HG02852 (cell line): Measurements from ENCODE around the gene DYRK1B.
"Not testable (repeated sequence)": the region's sequence is repeated elsewhere in the genome, so short reads cannot be mapped to it uniquely, and the experiment has no call there.

Source experiments
- ATAC-seq: cut with Tn5 transposase; IDR thresholded peaks from one replicate; pipeline ENCODE4 v1.9.1; 2021; ENCODE audit warnings: mild to moderate bottlenecking, moderate library complexity; ENCODE audit not compliant: unreplicated experiment

The DYRK1B gene

GRCh38 chr19:39833464-39834286 is at the start of gene DYRK1B:
Gene DYRK1B, minus strand, starts transcription at chr19:39834162. Its CDS starts 2,295 bp downstream, at chr19:39831867.
- peak; percentile 84 for ATAC-seq

GRCh38 chr19:39882645-39883044 is 48.7 kb upstream of the DYRK1B start:
- ATAC-seq = not testable (repeated sequence)

- not testable (repeated sequence) for ATAC-seq
These were observed 47.6 kb upstream of the DYRK1B start for GRCh38 chr19:39881495-39882110.

GRCh38 chr19:39880241-39880640 is 46.3 kb upstream of the DYRK1B start:
- not testable (repeated sequence) for ATAC-seq

- not testable (repeated sequence) for ATAC-seq
These were observed 45.8 kb upstream of the DYRK1B start for GRCh38 chr19:39879796-39880195.

- not testable (repeated sequence) for ATAC-seq
These were observed 44.9 kb upstream of the DYRK1B start for GRCh38 chr19:39878866-39879265.

- ATAC-seq = no peak
These were observed 44.4 kb upstream of the DYRK1B start for GRCh38 chr19:39878398-39878797.

- ATAC-seq = not testable (repeated sequence)
These were observed 44.0 kb upstream of the DYRK1B start for GRCh38 chr19:39877982-39878381.

GRCh38 chr19:39877488-39877887 is 43.5 kb upstream of the DYRK1B start:
- not testable (repeated sequence) for ATAC-seq

- not testable (repeated sequence) for ATAC-seq
These were observed 42.5 kb upstream of the DYRK1B start for GRCh38 chr19:39876486-39876885.

- not testable (repeated sequence) for ATAC-seq
These were observed 41.5 kb upstream of the DYRK1B start for GRCh38 chr19:39875401-39875864.

GRCh38 chr19:39874404-39874803 is 40.4 kb upstream of the DYRK1B start:
- ATAC-seq = no peak

- ATAC-seq = no peak
These were observed 39.4 kb upstream of the DYRK1B start for GRCh38 chr19:39873385-39873784.

- ATAC-seq = no peak
These were observed 38.2 kb upstream of the DYRK1B start for GRCh38 chr19:39871886-39872866.

GRCh38 chr19:39871362-39871761 is 37.4 kb upstream of the DYRK1B start:
- no peak for ATAC-seq

- ATAC-seq = no peak
These were observed 36.4 kb upstream of the DYRK1B start for GRCh38 chr19:39870171-39870971.

GRCh38 chr19:39867952-39868351 is 34.0 kb upstream of the DYRK1B start:
- ATAC-seq = no peak

GRCh38 chr19:39867133-39867532 is 33.2 kb upstream of the DYRK1B start:
- ATAC-seq = no peak

- ATAC-seq = no peak
These were observed 32.0 kb upstream of the DYRK1B start for GRCh38 chr19:39865953-39866352.

- ATAC-seq = no peak
These were observed 31.2 kb upstream of the DYRK1B start for GRCh38 chr19:39865186-39865585.
